ENCODE measurements around the gene FAM240B. TPM values are rescaled to one million over a fixed set of nuclear protein-coding genes. Genes with fewer than 3 reads are reported as not detected.

The FAM240B gene
- total and polyA plus RNA-seq, 2 of the 8 experiments (the other 6 are each of a cell fraction or from before 2014, with no cell fraction given) = not detected

DNA sequence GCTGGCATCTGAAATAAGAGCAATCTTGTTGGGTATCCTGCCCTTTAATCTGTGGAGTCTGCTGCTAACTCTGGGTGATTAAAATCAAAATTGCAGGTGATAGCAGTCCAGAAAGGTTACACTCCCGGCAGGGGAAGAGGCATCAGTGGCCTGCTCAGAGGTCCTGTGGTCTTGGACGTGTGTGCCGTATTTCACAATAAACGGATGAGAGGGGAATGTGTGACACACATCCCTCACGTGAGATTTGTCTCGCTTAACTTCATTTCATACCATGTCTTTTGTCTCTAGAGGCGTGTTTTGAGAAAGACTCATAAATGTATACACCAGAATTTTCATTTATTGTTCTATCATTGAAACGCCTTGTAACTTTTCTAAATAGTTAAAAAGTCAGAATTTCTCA is 36.6 kb downstream of the FAM240B start:
- Histone ChIP-seq H3K79me1 (ENCODE audit: low read depth, low read length) (no peaks in the 10 kb centered on the region), H3K23me2 (ENCODE audit: low read depth, low read length) (no peaks in the 10 kb centered on the region), H3K56ac (replicated peaks; ENCODE audit: insufficient read length, low read depth, low read length) (no peak overlapping the region), H2BK20ac (ENCODE audit: low read length) (no peak overlapping the region), H2AK5ac (ENCODE audit: low read depth, low read length) (no peak overlapping the region), H2BK12ac (ENCODE audit: low read depth, low read length) (no peak overlapping the region), H3K4me2 (ENCODE audit: insufficient read depth in 1 of 2, low read depth in 2 of 2, low read length in 2 of 2) (no peak overlapping the region), H4K8ac (ENCODE audit: extremely low read depth, insufficient read depth, low read length) (no peak overlapping the region), H3K36me3 (ENCODE audit: control insufficient read depth in 2 of 4, insufficient read depth in 4 of 4, low read length in 3 of 4) (no peaks in the 10 kb centered on the region), H3K4me1 (replicated peaks in 1 of 4; ENCODE audit: control insufficient read depth in 3 of 4, insufficient read depth in 4 of 4, low read length in 3 of 4) (peaks cover 2 to 33% (median 19%) of the 10 kb centered on the region in 4 experiments), H3K14ac (ENCODE audit: insufficient read length) (no peak overlapping the region), H3K27ac (ENCODE audit: low read depth, low read length) (no peak overlapping the region), H4K20me1 (replicated peaks in 1 of 2; ENCODE audit: control insufficient read depth in 1 of 2, insufficient read depth in 2 of 2, low read length in 2 of 2) (no peaks in the 10 kb centered on the region), H3K18ac (ENCODE audit: extremely low read depth, low read length) (no peak overlapping the region), H2BK5ac (ENCODE audit: low read depth, low read length) (no peak overlapping the region), H4K91ac (replicated peaks; ENCODE audit: insufficient read length, low read length) (no peak overlapping the region), H3K4ac (replicated peaks; ENCODE audit: insufficient read length, low read depth, low read length) (peak overlapping the region; percentile 18), H3K23ac (ENCODE audit: insufficient read length) (no peak overlapping the region), H3K4me3 (ENCODE audit: extremely low read depth in 1 of 4, insufficient read depth in 2 of 4, low read depth in 3 of 4, low read length in 4 of 4) (no peak overlapping the region), H3K79me2 (ENCODE audit: control insufficient read depth in 1 of 2, insufficient read depth in 2 of 2, low read length in 2 of 2) (no peaks in the 10 kb centered on the region), H3K27me3 (replicated peaks in 1 of 4; ENCODE audit: control insufficient read depth in 3 of 4, extremely low read depth in 1 of 4, insufficient read depth in 3 of 4, low read length in 3 of 4) (no peaks in the 10 kb centered on the region), H3K9ac (replicated peaks in 1 of 4; ENCODE audit: extremely low read depth in 1 of 4, low read depth in 3 of 4, low read length in 3 of 4) (no peak overlapping the region), H2BK120ac (replicated peaks; ENCODE audit: low read depth, low read length) (peak overlapping the region; percentile 10), H4K5ac (ENCODE audit: insufficient read length, low read depth, low read length) (no peak overlapping the region), H2BK15ac (ENCODE audit: low read length) (no peak overlapping the region), H2AFZ (ENCODE audit: low read length) (no peak overlapping the region), H3K9me3 (ENCODE audit: insufficient read depth in 2 of 2, low read depth in 1 of 2, low read length in 1 of 2) (no peaks in the 10 kb centered on the region)
- ChIA-PET POLR2A (ENCODE audit: partially characterized antibody) (no interaction called here), CTCF (ENCODE audit: partially characterized antibody) (interaction anchor here (1.3 to 1.4 kb wide), 2 partner anchors 25 to 41 kb away, joined by 3 to 6 read pairs; no protein-coding TSS in a partner anchor)
- WGBS, 2 experiments (ENCODE audit: extremely low coverage in 1 of 2, insufficient coverage in 1 of 2, insufficient read length in 1 of 2, insufficient replicate concordance in 2 of 2, low coverage in 1 of 2, low lambda C conversion rate in 2 of 2, missing lambda C conversion rate in 1 of 2) = 91% methylated on average over 8 of the region's 8 CpGs; no CpG with 5 or more reads in 1 of the 2 experiments
- no peak for FAIRE-seq
- no peak for DNase-seq (ENCODE audit: low read depth in 1 of 2, low spot score in 2 of 2)
- no peak for TF ChIP-seq JUND (IDR thresholded peaks at IDR 0.05; ENCODE audit: low read length)
- no peak for TF ChIP-seq SIX5 (IDR thresholded peaks at IDR 0.05; ENCODE audit: low read depth, low read length)
- no peak for TF ChIP-seq TEAD4 (IDR thresholded peaks at IDR 0.05; ENCODE audit: low read depth, low read length)
- no peak for TF ChIP-seq RNF2 (IDR thresholded peaks at IDR 0.05; ENCODE audit: borderline replicate concordance, low read depth, low read length, missing control alignments, poor library complexity, severe bottlenecking)
- TF ChIP-seq NANOG (IDR thresholded peaks at IDR 0.05; ENCODE audit: insufficient read depth, low read depth, low read length, poor library complexity, severe bottlenecking) = no peak
- TF ChIP-seq HDAC2 (IDR thresholded peaks at IDR 0.05; ENCODE audit: borderline replicate concordance in 1 of 2, low read depth in 2 of 2, low read length in 2 of 2) = no peak
- TF ChIP-seq ATF2 (IDR thresholded peaks at IDR 0.05; ENCODE audit: low read length) = no peak
- no peak for TF ChIP-seq RXRA (IDR thresholded peaks at IDR 0.05; ENCODE audit: insufficient read depth, low read depth, low read length)
- no peak for TF ChIP-seq NRF1 (IDR thresholded peaks at IDR 0.05; ENCODE audit: low read depth, low read length)
- no peak for TF ChIP-seq CTBP2 (IDR thresholded peaks at IDR 0.05; ENCODE audit: borderline replicate concordance, insufficient read depth, insufficient read length, low read length)
- no peak for TF ChIP-seq KDM4A (IDR thresholded peaks at IDR 0.05; ENCODE audit: low read depth, low read length, severe bottlenecking)
- no peak for TF ChIP-seq SIRT6 (IDR thresholded peaks at IDR 0.05; ENCODE audit: low read length)

All from H1 (cell line).